Central memory CD4-positive, alpha-beta T cell (primary cell): ENCODE results near the gene ZBTB5.
"Not testable (repeated sequence)": the region's sequence is repeated elsewhere in the genome, so short reads cannot be mapped to it uniquely, and the experiment has no call there.

ENCODE experiments used
- DNase-seq: peaks from one replicate; pipeline ENCODE4 v3.0.0; 2022
- total RNA-seq, 3 experiments: gene quantifications; one replicate each; lab custom pipeline; 2026; lab: John Stamatoyannopoulos, UW

ZBTB5 gene, protein sequence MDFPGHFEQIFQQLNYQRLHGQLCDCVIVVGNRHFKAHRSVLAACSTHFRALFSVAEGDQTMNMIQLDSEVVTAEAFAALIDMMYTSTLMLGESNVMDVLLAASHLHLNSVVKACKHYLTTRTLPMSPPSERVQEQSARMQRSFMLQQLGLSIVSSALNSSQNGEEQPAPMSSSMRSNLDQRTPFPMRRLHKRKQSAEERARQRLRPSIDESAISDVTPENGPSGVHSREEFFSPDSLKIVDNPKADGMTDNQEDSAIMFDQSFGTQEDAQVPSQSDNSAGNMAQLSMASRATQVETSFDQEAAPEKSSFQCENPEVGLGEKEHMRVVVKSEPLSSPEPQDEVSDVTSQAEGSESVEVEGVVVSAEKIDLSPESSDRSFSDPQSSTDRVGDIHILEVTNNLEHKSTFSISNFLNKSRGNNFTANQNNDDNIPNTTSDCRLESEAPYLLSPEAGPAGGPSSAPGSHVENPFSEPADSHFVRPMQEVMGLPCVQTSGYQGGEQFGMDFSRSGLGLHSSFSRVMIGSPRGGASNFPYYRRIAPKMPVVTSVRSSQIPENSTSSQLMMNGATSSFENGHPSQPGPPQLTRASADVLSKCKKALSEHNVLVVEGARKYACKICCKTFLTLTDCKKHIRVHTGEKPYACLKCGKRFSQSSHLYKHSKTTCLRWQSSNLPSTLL
- 12.8 to 22.0 (median 18.5) reads per million in 3 experiments for total RNA-seq

DNA sequence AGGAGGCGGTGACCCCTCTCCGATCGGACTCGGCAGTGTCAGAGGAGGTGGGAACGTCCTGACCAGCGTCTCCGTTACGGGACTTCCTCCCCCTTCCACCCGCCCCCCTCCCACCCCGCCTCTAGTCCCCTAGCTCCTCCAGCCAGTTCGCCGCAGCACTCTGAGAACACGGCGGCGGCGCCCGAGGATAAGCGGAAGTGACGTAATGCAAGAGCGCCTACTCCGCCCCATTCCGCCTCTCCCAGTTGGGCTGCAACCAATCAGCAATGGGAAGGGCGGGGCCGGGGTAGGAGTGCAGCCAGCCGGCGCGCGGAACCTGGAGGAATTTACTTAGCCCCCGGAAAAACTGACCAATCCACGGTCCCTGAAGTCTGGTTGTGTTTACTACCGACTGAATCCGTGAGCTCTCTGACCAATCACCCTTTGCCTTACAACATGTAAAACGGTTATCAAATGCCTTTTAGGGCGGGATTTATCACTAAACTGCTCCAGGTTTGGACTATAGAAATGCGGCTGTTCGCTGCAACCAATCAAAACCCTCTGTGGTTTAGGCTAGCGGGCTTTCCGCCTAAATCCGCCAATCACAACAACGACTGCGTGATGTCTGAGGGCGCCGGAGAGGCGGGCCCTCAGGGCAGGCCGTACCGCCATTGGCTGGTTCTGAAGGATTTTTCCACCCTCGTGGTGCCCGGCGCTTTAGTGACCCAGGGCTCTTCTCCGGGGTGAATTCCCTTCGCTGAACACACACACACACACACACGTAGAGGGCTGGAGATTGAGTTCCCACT is at the start of gene ZBTB5:
TSS of gene ZBTB5 (minus strand) at position 202 of the 788 bp plus-strand sequence. CDS start 22,899 bp downstream, outside the sequence.
- peak; percentile 99 for DNase-seq

DNA sequence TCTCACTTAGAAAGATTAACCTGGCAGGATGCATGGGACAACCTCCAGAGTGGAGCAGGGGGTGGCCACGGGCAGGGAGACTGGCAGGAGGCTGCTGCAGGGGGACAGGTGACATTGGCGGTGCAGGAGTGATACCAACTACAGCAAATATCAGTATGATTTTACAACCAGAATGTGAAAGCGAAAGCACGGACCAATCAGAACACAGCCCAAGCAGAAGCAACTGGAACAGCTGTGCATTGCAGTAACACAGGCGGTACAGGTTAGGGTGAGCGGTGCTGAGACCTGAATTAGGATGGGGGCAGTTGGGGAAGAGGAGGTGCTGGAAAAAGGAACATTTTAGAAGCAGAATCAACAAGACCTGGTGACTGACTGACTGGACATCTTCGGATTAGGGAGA is 49.7 kb upstream of the ZBTB5 start:
- DNase-seq = no peak

DNA sequence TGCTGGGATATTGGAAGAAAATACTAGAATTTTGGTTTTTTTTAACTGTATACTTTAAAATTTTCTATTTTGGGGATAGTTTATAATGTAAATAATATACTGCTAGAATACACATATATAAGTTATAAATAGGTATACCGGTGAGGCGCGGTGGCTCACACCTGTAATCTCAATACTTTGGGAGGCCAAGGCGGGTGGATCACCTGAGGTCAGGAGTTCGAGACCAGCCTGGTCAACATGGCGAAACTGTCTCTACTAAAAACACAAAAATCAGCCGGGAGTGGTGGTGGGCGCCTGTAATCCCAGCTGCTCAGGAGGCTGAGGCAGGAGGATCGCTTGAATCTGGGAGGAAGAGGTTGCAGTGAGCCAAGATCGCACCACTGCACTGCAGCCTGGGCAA is 49.2 kb upstream of the ZBTB5 start:
- DNase-seq = not testable (repeated sequence)

DNA sequence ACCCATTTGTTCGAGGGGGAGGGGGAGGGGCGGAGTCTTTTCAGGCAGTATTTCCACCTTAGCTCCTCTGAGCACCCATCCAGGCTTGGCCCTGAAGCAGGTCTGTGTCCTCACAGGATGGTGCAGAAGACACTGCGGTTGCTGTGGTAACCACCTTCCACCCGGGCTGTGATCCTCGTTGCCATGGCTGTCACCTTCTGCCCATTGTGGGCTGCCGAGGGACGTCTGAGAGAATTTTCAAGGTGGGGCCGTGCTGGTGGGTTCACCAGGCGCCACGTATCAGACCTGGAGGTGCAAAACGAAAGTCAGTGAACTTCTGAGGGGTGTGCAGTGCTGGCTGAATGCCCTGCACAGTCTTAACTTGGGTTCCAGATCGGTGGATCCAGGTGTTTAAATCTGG is 47.2 kb upstream of the ZBTB5 start:
- no peak for DNase-seq

DNA sequence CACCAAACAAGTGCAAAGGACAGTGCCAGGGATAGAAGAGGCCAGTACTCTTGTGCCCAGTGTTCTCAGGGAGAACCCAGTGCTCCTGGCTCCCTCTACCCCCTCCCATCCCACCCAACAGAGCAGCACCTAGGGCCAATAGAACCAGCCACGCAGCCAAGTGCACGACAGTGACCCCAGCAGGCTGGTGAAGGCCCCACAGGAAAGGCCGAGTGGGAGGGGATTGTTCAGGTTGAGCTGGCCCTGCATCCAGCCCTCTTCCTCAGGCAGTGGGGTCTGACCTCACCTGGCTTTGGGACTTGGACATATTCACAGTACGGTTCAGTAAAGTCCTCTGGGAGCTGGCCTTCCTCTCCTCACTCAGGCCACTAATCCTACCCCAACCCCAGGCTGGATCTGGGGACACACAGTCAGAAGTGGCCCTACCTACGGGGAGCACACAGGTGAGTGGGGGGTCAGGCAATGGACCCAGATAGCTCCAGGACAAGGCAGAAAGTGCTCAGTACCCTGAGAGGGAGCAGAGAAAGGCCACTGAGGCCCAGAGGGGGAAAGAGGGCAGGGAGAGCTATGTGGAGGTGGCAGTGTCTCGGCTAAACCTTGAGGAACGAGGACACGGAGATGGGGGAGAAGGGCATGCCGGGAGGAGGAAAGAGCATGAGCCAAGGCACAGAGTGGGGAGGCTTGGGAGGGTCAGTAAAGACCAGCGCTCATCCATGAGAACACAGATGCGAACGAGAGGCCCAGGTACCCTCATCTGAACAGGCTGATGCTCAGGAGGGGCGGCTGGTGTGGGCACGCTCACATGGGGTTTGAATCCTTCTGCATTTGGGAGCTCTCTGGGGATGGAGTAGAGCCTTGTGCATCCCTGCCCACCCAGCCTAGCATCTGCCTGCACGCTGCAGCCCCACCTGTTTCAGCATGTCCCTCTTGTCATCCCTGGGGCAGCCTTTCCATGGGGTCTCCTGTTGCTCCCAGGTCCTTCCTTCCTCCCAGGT is 46.1 kb upstream of the ZBTB5 start:
- no peak for DNase-seq

DNA sequence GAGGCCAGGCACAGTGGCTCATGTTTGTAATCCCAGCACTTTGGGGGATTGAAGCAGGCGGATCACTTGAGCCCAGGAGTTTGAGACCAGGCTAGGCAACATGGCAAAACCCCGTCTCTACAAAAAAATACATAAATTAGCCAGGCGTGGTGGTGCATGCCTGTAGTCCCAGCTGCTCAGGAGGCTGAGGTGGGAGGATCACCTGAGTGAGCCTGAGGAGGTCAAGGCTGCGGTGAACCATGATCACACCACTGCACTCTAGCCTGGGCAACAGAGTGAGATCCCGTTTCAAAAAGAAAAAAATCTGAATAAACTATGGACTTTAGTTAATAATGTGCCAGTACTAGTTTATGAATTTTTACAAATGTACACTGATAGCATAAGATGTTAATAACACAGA is 44.8 kb upstream of the ZBTB5 start:
- not testable (repeated sequence) for DNase-seq

DNA sequence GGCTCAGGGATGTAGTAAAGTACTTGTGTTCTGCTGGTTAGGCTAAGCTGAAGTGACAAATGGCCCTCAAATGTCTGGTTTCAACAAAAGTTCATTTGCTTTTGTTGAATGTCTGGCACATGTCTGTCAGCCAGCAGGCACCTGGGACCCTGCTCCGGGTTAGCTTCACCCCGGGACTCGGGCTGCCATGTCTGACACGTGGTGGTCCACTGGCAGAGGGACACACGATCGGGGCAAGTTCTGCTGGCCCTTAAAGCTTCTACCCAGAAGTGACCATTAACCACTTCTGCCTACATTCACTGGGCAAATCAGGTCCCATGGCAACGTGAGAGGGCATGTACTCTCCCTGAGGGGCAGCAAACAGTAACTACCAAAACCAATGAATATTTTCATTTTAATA is 44.3 kb upstream of the ZBTB5 start:
- no peak for DNase-seq

DNA sequence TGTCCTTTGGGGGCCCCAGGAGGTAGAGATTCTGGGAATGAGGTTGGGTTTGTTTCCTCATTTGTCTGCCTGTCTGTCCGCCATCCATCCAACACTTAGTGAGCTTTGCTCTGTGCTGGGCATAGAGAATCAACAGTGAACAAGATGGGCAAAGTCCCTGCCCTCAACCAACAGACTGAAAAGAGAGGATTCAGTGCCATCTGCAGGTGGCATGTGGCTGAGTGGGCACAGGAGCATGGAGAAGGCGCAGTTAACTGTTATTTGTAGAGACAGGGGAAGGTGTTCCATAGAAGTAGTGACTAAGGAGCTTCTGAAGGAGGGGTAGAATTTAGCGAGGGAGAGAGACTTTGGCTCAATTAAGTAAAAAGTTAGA is 43.6 kb upstream of the ZBTB5 start:
- no peak for DNase-seq

DNA sequence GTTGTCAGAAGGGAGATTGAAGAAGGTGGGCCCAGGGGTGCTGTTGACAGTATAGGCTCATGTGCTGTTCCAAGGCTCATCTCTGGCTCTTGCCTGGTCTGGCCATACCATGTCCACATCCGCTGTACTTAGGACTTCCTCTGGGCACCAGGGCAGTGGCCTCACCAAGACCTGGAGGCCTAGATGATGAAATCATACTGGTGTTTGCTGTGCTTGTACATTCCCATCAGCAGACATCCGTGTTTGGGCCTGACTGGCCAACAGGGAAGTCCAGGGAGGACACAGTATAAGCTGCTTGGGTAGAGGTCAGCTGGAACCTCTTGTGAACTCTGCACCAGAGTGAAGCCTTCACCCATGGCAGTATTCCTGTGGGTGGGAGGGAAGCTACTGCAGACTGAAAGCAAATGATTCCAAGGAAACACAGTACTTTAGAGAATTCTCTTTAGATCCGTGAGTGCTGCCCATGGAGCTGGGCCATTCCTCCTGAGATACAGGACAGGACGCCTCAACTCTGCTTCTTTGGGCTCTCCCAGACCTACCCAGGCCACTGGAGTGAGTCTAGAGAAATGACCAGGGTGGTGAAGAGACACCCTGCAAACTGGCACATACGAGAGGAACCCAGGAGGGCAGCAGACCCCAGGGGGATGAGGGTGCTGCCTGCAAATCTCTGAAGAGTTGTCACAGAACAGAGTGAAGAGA is 43.0 kb upstream of the ZBTB5 start:
- DNase-seq = no peak

DNA sequence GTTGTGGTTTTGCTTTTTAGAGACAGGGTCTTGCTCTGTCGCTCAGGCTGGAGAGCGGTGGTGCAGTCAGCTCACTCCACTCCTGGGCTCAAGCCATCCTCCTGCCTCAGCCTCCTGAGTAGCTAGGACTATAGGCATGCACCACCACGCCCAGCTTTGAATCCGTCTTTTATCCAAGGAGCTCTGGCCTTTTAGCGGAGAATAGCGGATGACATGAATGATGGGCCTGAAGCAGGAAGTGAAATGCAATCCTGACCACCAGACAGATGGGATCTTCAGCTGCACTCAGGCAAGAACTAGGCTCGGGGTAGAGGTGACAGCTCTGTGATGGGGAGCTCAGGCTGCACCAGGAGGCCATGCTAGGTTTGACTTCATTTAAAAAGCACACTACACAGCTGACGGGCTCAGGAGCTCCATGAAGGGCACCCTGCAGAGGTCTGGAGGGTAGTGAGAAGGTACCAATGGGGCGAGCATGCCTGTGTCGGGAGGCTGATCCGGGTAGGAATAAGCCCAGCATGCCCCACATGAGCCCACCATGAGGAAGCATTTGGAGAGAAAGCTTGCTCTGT is 42.4 kb upstream of the ZBTB5 start:
- DNase-seq = no peak

DNA sequence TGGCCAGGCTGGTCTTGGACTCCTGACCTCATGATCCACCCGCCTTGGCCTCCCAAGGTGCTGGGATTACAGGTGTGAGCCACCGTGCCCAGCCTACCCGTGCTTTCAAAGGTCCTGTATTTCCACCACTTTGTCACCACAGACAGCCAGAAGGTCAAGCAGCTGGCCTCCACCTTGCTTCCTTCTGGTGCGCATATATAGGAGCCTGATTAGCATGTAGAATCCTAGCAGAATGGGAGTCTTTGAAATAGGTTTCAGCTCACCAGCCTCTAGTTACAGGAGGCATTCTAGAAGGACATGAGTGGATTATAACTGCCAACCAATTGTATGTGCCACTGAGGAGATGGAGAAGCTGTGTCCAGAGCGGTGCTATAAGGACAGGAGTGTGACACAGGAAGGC is 39.4 kb upstream of the ZBTB5 start:
- no peak for DNase-seq

DNA sequence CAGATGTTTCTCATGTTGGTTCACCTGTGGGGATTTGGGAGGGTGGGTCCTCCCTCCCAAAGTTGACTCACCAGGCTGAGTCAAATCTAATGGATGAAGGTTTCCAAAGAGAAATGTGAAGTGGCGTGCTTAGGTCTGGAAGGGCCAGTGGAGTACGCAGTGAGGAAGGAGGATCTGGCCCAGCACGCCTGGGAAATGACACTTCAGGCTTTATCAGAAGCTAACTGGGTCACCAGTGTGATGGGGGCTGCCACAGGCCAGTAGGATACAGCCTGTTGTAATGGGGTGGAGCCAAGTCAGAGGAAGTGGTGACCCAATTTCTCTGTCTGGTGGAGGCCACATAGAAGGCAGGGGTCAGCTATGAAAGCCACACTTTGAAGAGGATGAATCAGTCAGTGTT is 38.5 kb upstream of the ZBTB5 start:
- DNase-seq = peak; percentile 70

DNA sequence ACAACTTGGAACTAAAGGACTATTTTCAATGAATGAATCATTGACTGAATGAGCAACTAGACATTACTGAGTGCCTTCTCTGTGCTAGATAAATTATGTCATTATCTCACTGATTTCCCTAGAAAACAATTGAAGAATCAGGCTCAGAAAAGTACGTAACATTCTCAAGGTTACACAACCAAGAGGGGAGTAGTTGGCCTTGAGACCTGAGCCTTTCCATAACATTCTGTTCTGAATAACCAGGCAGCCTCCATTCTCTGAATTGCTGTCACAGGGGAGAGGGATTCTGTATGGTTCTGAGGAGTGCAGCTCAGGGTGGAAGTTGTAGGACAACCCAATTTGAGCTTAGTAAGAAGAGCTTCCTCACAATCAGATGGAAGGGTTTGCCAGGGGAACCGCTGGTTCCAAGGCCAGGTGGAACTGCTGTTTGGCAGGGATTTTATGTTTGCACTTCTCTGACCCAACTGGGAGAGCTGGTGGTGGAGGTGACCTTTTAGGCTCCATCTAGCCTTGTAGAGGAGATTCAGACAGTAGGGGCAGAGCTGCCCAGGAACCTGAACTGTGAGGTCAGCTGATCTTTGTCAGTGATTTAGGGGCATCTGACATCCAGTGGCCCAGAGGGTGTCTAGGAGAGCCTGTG is 36.8 kb upstream of the ZBTB5 start:
- no peak for DNase-seq

DNA sequence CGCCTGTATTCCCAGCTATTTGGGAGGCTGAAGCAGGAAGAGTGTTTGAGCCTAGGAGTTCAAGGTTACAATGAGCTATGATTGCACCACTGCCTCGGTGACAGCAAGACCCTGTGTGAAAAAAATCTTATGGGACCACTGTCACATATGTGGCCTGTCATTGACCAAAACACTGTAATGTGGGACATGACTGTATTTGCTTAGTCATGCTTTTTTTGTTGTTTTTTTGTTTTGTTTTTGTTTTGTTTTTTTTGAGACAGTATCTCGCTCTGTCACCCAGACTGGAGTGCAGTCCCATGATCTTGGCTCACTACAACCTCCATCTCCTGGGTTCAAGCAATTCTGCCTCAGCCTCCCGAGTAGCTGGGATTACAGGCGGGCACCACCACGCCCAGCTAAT is 34.0 kb upstream of the ZBTB5 start:
- DNase-seq = no peak

DNA sequence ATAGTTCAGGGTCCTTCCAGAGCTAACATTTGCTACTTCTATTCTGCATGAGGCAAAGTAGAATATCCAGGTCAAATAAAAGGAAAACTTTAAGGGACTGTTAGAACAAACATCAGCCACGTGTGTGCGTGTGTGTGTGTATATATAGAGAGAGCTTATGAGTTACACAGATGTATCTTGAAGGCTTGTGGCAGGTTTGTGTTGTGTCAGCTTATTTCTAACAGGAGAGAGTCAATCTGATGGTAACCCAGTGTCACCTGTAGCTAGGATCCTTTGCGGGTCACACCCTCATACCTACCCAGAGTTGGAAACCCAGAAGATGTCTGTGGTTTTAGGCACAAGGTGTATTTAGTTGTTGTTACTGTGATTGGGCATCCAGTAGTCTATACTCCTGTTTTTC is 33.2 kb upstream of the ZBTB5 start:
- no peak for DNase-seq

DNA sequence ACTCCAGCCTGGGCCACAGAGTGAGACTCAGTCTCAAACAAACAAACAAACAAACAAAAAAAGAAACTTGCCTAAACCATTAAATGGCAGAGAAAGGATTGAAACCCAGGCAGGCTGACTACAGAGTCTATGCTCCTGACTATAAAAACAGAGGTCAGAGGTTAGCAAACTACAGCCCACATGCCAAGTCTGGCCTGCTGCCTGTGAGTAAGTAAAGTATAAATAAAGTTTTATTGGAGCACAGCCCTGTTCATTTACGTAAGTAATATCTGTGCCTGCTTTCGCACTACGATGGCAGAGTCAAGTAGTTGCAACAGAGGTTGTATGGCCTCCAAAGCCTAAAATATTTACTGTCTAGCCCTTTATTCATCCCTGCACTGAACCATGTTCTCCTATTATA is 32.1 kb upstream of the ZBTB5 start:
- DNase-seq = no peak

DNA sequence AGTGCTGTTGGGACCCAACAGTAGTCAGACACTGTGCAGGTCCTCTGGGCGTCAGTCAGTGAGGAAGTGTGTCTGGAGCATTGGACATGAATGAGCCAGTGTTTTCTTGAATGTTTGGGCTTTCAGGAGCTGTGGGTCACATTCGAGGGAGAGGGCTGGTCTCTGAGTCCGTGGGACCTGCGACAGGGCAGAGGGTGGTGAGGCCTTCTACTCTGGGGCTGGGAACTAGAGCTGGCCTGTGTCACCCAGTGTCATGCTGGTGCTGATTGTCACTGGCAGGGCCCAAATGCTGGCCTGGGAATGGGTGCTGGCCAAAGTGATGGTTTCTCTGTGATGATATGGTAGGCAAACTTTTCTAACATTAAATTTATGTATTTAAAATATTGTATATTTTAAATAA is 30.8 kb upstream of the ZBTB5 start:
- DNase-seq = no peak

DNA sequence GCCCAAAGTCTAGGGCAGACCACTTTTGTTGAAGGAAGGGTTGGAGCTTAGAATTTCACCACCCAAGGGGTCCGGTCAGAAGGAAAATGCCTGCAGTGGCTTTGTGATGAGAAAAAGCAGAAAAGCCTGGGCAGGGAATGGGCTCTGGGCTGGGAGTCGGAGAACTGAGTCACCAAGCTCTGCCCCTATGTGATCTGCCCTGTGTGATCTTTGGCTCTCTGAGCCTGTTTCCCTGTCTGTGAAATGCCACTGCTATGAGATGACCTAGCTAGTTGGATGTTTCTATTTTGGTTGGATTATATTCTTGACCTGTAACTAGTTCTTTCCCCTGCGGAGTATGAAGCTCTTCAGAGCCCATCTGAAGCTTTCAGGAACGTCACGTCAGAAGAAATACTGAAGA is 30.3 kb upstream of the ZBTB5 start:
- DNase-seq = no peak

DNA sequence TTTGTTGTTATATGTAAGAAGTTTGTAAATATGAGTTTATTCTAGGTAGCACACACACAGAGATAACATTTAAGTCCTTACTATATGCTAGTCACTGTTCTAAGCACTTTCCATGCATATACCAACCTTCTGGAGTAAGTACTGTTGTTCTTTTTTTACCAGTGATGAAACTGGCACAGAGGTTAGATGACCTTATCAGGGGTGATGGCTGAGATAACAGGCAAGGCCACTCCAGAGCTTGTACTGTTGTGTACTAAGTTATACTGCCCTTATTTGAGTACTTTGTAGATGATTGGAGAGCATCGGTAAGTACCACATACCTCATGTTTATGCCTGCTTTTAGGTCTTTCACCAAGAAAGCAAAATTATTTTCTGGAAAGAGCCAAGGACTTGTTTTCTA is 26.7 kb upstream of the ZBTB5 start:
- no peak for DNase-seq

DNA sequence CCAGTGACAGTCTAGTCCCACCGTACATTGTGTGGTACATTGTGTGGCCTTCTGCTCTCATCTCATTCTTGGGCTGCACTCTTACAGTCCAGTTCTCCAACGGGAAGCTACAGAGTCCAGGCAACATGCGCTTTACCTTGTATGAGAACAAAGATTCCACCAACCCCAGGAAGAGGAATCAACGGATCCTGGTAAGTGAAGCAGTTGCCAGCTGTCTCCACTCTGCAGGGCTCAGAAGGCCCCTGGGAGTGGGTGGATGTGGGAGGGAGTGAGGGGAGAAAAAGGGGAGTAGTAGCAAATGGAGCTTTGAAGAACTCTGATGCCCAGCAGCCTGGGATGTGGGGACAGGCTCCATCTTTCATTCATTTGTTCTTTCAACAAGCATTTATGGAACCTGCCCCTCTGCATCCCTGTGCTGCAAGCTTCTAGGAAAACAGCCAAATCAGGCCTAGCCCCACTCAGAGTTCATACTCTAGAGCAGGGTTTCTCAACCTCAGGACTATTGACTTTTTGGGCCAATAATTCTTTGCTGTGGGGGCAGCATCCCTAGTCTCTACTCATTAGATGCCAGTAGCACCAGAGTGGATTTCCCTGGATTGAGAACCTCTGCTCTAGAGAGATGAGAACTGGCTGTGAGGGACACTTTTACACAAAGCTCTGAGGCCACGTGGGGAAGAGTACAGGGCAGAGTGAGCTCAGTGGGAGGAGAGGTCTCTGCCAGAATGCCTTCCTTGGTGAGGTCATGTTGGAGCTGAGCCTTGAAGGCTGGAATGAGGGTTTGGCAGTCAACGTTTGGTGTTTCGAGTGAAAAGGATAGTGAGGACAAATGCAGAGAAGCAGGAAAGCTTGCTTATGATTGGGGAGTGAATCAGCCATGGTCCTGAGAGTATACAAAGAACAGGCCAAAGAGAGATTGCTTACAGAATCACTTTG is 21.6 kb upstream of the ZBTB5 start:
- DNase-seq = no peak
